ENCODE data around the gene LRRC45.

DNA sequence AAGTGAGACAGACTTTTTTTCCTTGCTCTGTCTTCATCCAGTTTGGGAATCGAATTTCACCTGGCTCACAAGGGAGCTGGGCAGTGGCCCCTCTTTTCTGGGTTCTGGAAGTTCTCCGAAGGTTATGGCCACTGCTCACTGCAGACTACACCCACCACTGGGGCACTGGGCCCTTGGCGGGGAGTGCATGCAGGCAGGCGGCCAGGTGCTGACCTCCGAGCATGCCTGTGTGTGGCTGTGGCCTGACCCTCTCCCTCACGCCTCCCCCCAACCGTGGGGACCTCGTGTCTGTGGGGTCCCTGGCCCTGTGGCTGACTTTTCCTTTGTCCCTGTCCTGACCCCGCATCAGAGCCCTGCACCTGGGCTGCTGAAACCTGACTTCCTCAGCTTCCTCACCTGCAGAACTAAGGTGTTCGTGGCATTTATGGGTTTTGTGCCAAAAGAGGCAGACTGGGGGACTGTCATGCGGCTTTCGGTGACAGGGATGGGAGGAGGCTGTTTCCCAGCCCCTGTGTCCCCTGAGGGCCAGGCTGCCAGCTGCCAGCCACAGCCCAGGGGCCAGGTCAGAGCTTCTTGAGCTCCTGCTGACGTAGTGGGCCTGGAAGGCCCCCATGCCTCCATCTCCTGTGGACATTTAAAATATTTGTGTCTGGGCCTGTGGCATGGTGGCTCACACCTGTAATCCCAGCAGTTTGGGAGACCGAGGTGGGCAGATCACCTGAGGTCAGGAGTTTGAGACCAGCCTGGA, 24.2 kb upstream of the LRRC45 start:
- TF ChIP-seq CEBPB (IDR thresholded peaks at IDR 0.05; ENCODE audit: low read depth) (no peak), POLR2A (IDR thresholded peaks at IDR 0.05; ENCODE audit: borderline replicate concordance, extremely low read depth, insufficient read depth, insufficient read length) (no peak), EZH2 (IDR thresholded peaks at IDR 0.05) (no peak)
- TF ChIP-seq, protein P1, sequence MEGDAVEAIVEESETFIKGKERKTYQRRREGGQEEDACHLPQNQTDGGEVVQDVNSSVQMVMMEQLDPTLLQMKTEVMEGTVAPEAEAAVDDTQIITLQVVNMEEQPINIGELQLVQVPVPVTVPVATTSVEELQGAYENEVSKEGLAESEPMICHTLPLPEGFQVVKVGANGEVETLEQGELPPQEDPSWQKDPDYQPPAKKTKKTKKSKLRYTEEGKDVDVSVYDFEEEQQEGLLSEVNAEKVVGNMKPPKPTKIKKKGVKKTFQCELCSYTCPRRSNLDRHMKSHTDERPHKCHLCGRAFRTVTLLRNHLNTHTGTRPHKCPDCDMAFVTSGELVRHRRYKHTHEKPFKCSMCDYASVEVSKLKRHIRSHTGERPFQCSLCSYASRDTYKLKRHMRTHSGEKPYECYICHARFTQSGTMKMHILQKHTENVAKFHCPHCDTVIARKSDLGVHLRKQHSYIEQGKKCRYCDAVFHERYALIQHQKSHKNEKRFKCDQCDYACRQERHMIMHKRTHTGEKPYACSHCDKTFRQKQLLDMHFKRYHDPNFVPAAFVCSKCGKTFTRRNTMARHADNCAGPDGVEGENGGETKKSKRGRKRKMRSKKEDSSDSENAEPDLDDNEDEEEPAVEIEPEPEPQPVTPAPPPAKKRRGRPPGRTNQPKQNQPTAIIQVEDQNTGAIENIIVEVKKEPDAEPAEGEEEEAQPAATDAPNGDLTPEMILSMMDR (IDR thresholded peaks at IDR 0.05 in 2 of 3, conservative IDR thresholded peaks at IDR 0.05 in 1 of 3; ENCODE audit: borderline replicate concordance in 1 of 3, insufficient read depth in 1 of 3, low read depth in 2 of 3, low read length in 2 of 3) = no peak
